GM21515 (cell line): ENCODE results near the gene AQP12B.
"Not testable (repeated sequence)": the region's sequence is repeated elsewhere in the genome, so short reads cannot be mapped to it uniquely, and the experiment has no call there.

Source experiments
- ATAC-seq: cut with Tn5 transposase; IDR thresholded peaks from one replicate; pipeline ENCODE4 v1.9.1; 2021; ENCODE audit not compliant: unreplicated experiment

AQP12B gene

GRCh38 chr2:240685771-240686371 lies 3.2 kb upstream of the AQP12B start:
- no peak for ATAC-seq

GRCh38 chr2:240683980-240684728 lies 1.5 kb upstream of the AQP12B start:
- not testable (repeated sequence) for ATAC-seq

GRCh38 chr2:240683329-240683979 lies 769 bp upstream of the AQP12B start:
- not testable (repeated sequence) for ATAC-seq

- ATAC-seq = not testable (repeated sequence)
Measured at GRCh38 chr2:240680185-240680584, 2.5 kb downstream of the AQP12B start.

- ATAC-seq = not testable (repeated sequence)
Measured at GRCh38 chr2:240678909-240679308, 3.8 kb downstream of the AQP12B start.

- not testable (repeated sequence) for ATAC-seq
Measured at GRCh38 chr2:240678043-240678442, 4.6 kb downstream of the AQP12B start.

- not testable (repeated sequence) for ATAC-seq
Measured at GRCh38 chr2:240675345-240675744, 7.3 kb downstream of the AQP12B start.

- ATAC-seq = not testable (repeated sequence)
Measured at GRCh38 chr2:240674461-240675184, 8.1 kb downstream of the AQP12B start.

- ATAC-seq = no peak
Measured at GRCh38 chr2:240672701-240673190, 9.9 kb downstream of the AQP12B start.

- no peak for ATAC-seq
Measured at GRCh38 chr2:240672076-240672700, 10.5 kb downstream of the AQP12B start.

- ATAC-seq = no peak
Measured at GRCh38 chr2:240670950-240671349, 11.7 kb downstream of the AQP12B start.

GRCh38 chr2:240670402-240670801 lies 12.3 kb downstream of the AQP12B start:
- ATAC-seq = no peak

- no peak for ATAC-seq
Measured at GRCh38 chr2:240664622-240665021, 18.1 kb downstream of the AQP12B start.

GRCh38 chr2:240663546-240664190 lies 19.0 kb downstream of the AQP12B start:
- no peak for ATAC-seq

- ATAC-seq = no peak
Measured at GRCh38 chr2:240662681-240663080, 20.0 kb downstream of the AQP12B start.

- not testable (repeated sequence) for ATAC-seq
Measured at GRCh38 chr2:240659883-240660282, 22.8 kb downstream of the AQP12B start.

- no peak for ATAC-seq
Measured at GRCh38 chr2:240655931-240656886, 26.5 kb downstream of the AQP12B start.

- no peak for ATAC-seq
Measured at GRCh38 chr2:240651185-240651584, 31.5 kb downstream of the AQP12B start.
